ENCODE results near the gene ROCK1.

DNA sequence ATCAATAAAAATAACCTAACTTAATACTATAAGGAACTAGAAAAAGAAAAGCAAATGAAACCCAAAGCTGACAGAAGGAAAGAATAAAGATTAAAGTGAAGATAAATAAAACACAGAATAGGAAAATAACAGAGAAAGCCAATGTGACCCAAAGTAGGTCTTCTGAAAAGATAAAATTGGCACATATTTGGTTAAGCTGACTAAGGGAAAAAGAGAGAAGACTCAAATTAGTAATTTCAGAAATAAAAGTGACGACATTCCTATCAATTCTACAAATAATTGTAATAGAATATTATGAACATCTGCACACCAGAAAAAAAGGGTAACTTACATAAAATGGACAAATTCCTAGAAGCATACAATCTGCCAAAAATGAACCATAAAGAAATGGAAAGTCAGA lies 30.2 kb downstream of the ROCK1 start:
- TF ChIP-seq POLR2A (IDR thresholded peaks at IDR 0.05; ENCODE audit: low read length), result no peak
- TF ChIP-seq GATA1 (IDR thresholded peaks at IDR 0.05; ENCODE audit: low read depth, low read length), result no peak
